Endothelial cell of umbilical vein (primary cell): ENCODE results near the gene GLRX5. TPM values are rescaled to one million over a fixed set of nuclear protein-coding genes. Genes with fewer than 3 reads are reported as not detected.

Experiments used
- BruUV-seq: library from RNA; stranded (reverse); fragments of 400-500 nt; replicated peaks from 2 replicates; lab custom pipeline; 2021; lab: Mats Ljungman, UMichigan
- CTCF ChIA-PET: fragments of 300-600, 350-600 bp; sonication (Branson Sonifier 250); formaldehyde crosslinking; loops from one replicate; lab custom pipeline; 2021; ENCODE audit warnings: antibody characterized with exemption, inconsistent platforms; lab: Charles Lee
- POLR2A ChIA-PET: fragments of 300-600, 350-600 bp; sonication (Branson Sonifier 250); formaldehyde crosslinking; loops from one replicate; lab custom pipeline; 2021; ENCODE audit warnings: antibody characterized with exemption, inconsistent platforms; lab: Charles Lee
- DNase-seq: peaks from one replicate; pipeline ENCODE4 v3.0.0-alpha.2; 2011; ENCODE audit warnings: low read depth, low spot score
- FAIRE-seq: peaks from 2 replicates; lab custom pipeline; 2011; peaks lifted over from hg19 to GRCh38; lab: Jason Lieb, UNC
- H2AFZ ChIP-seq: 2 replicates; pipeline ENCODE4 v1.6.0; 2012; ENCODE audit warnings: low read depth, low read length, control low read depth, inconsistent platforms
- H3K27ac ChIP-seq: 2 replicates; pipeline ENCODE4 v1.5.1; 2011; ENCODE audit warnings: low read depth, mild to moderate bottlenecking, control low read depth, low read length, moderate library complexity; ENCODE audit not compliant: insufficient read depth
- H3K27me3 ChIP-seq, 2 experiments: 2 replicates each; pipeline versions ENCODE4 v1.6.0 to v1.6.1; 2011; ENCODE audit warnings: low read length in 2 of 2, mixed read lengths in 1 of 2; ENCODE audit not compliant: control insufficient read depth in 2 of 2, insufficient read depth in 2 of 2
- H3K36me3 ChIP-seq, 2 experiments: 2 replicates in 1 of 2; 3 replicates in 1 of 2; pipeline ENCODE4 v1.5.1; 2011; ENCODE audit warnings: low read length in 2 of 2, mild to moderate bottlenecking in 1 of 2, moderate library complexity in 1 of 2; ENCODE audit not compliant: control insufficient read depth in 2 of 2, insufficient read depth in 2 of 2; ENCODE audit errors: extremely low read depth in 1 of 2
- H3K4me1 ChIP-seq: 3 replicates; pipeline ENCODE4 v1.5.1; 2011; ENCODE audit warnings: mild to moderate bottlenecking, low read length; ENCODE audit not compliant: control insufficient read depth, insufficient read depth; ENCODE audit errors: extremely low read depth
- H3K4me2 ChIP-seq: 2 replicates; pipeline ENCODE4 v1.6.1; 2011; ENCODE audit warnings: low read length, control low read depth, mixed read lengths; ENCODE audit not compliant: insufficient read depth
- H3K4me3 ChIP-seq, 3 experiments: fragments of 200-600 bp in 1 of 3; sonication (generic), shearing (Covaris generic) in 1 of 3; replicated peaks in 1 of 3; 2 replicates each; pipeline ENCODE4 v1.5.1; 2011 to 2016; ENCODE audit warnings: control low read depth in 3 of 3, low read length in 3 of 3, mild to moderate bottlenecking in 2 of 3, inconsistent platforms in 1 of 3, low read depth in 1 of 3, moderate library complexity in 1 of 3; ENCODE audit not compliant: insufficient read depth in 1 of 3
- H3K79me2 ChIP-seq: 2 replicates; pipeline ENCODE4 v1.6.0; 2012; ENCODE audit warnings: low read length, inconsistent platforms; ENCODE audit not compliant: control insufficient read depth, insufficient read depth
- H3K9ac ChIP-seq: replicated peaks from 2 replicates; pipeline ENCODE3; 2011; ENCODE audit warnings: low read length, control low read depth; ENCODE audit not compliant: insufficient read depth; ENCODE audit errors: extremely low read depth
- H3K9me1 ChIP-seq: replicated peaks from 3 replicates; pipeline ENCODE4 v1.6.0; 2011; ENCODE audit warnings: mild to moderate bottlenecking, low read length; ENCODE audit not compliant: control insufficient read depth, insufficient read depth; ENCODE audit errors: extremely low read depth
- H3K9me3 ChIP-seq: replicated peaks from 2 replicates; pipeline ENCODE4 v1.5.1; 2012; ENCODE audit warnings: low read length, inconsistent platforms; ENCODE audit not compliant: control insufficient read depth, insufficient read depth
- H4K20me1 ChIP-seq: replicated peaks from 2 replicates; pipeline ENCODE3; 2011; ENCODE audit warnings: mild to moderate bottlenecking, low read length; ENCODE audit not compliant: control insufficient read depth, insufficient read depth; ENCODE audit errors: extremely low read depth
- EZH2 ChIP-seq: IDR thresholded peaks from 2 replicates; pipeline ENCODE4 v1.6.1; 2012; ENCODE audit warnings: borderline replicate concordance, low read depth, mild to moderate bottlenecking, moderate library complexity, low read length, inconsistent platforms; ENCODE audit not compliant: severe bottlenecking
- FOS ChIP-seq: IDR thresholded peaks from 2 replicates; pipeline ENCODE4 v1.6.1; 2011; ENCODE audit warnings: mild to moderate bottlenecking, low read length, moderate library complexity, borderline replicate concordance; ENCODE audit not compliant: insufficient read depth
- GATA2 ChIP-seq: IDR thresholded peaks from 2 replicates; pipeline ENCODE4 v1.7.0; 2011; ENCODE audit warnings: low read depth, mild to moderate bottlenecking, moderate library complexity, mixed read lengths, low read length; ENCODE audit not compliant: insufficient read length, insufficient read depth
- JUN ChIP-seq: IDR thresholded peaks from 2 replicates; pipeline ENCODE4 v1.6.1; 2011; ENCODE audit warnings: borderline replicate concordance, low read depth; ENCODE audit not compliant: insufficient read length, insufficient read depth
- MYC ChIP-seq: IDR thresholded peaks from one replicate; pipeline ENCODE4 v1.6.1; 2011; ENCODE audit warnings: mild to moderate bottlenecking, low read depth, low read length
- POLR2A ChIP-seq: IDR thresholded peaks from 2 replicates; pipeline ENCODE4 v1.6.1; 2012; ENCODE audit warnings: low read depth, mild to moderate bottlenecking, control low read depth, low read length
- POLR2AphosphoS5 ChIP-seq: IDR thresholded peaks from 2 replicates; pipeline ENCODE4 v1.6.1; 2012; ENCODE audit warnings: low read depth, mild to moderate bottlenecking, control low read depth, low read length, moderate library complexity; ENCODE audit not compliant: insufficient read depth
- dilution Hi-C: fragments of 300-500 bp; cut with MboI; formaldehyde crosslinking; loops from one replicate; pipeline ENCODE4 v1.15.0; 2019; ENCODE audit warnings: low sequenced_read_pairs; ENCODE audit not compliant: extremely low pct_ligation_motif_present
- intact Hi-C: fragments of 100-400 bp; cut with micrococcal nuclease; formaldehyde crosslinking; loops from one replicate; pipeline ENCODE4 v1.10.0; 2022
- polyA plus RNA-seq, 4 experiments: library from polyadenylated mRNA; depleted of rRNA in 3 of 4; stranded (reverse) in 3 of 4; unstranded in 1 of 4; fragments of >200 nt; gene quantifications; 2 replicates each; pipeline versions ENCODE4 v1.2.1 to v1.2.3, GENCODE V29; 2011 to 2012; ENCODE audit warnings: missing spikeins in 1 of 4
- total RNA-seq: library from RNA; stranded (reverse); gene quantifications from 2 replicates; pipeline ENCODE4 v1.2.3, GENCODE V29; 2021
- TF ChIP-seq, protein P1 (sequence below), 2 donors: IDR thresholded peaks; 1 replicate in 1 of 2; 2 replicates in 1 of 2; pipeline ENCODE4 v1.5.1; 2011; ENCODE audit warnings: low read length in 2 of 2, mild to moderate bottlenecking in 2 of 2, moderate library complexity in 2 of 2, control low read depth in 1 of 2, inconsistent platforms in 1 of 2, low read depth in 1 of 2; ENCODE audit not compliant: insufficient read depth in 1 of 2; ENCODE audit errors: extremely low read depth in 1 of 2
- TF ChIP-seq, protein P2 (sequence below): IDR thresholded peaks from 2 replicates; pipeline ENCODE4 v1.6.1; 2011; ENCODE audit not compliant: insufficient read depth, insufficient read length

GLRX5 gene
- total and polyA plus RNA-seq, 2 donors (not counting 3 experiments of a cell fraction or from before 2014, with no cell fraction given) = 42.6 to 52.0 TPM

- H3K9ac ChIP-seq = no peak overlapping the region
- H3K4me2 ChIP-seq = no peak overlapping the region
- DNase-seq = peak; percentile 42
- BruUV-seq = no TSS peak
- H3K9me3 ChIP-seq = no peaks in the 10 kb centered on the region
- H4K20me1 ChIP-seq = no peaks in the 10 kb centered on the region
- POLR2A ChIA-PET = no interaction called here
- peak; percentile 24 for FAIRE-seq
- intact Hi-C loops = loop anchor here (5.0 kb wide), 1 partner anchor 859 kb away; no protein-coding TSS in a partner anchor
- CTCF ChIA-PET = interaction anchor here (0.7 to 9.1 kb wide), 10 partner anchors 11 to 712 kb away, joined by 3 to 104 read pairs (median 5); no protein-coding TSS in a partner anchor
- no peaks in the 10 kb centered on the region for H3K79me2 ChIP-seq
- no peaks in the 10 kb centered on the region for H3K36me3 ChIP-seq
- H3K27me3 ChIP-seq = no peaks in the 10 kb centered on the region
- dilution Hi-C loops = no loop called here
- no peaks in the 10 kb centered on the region for H3K4me1 ChIP-seq
- peak overlapping the region; percentile 31 for H2AFZ ChIP-seq
- H3K27ac ChIP-seq = no peak overlapping the region
- TF ChIP-seq, protein P1, sequence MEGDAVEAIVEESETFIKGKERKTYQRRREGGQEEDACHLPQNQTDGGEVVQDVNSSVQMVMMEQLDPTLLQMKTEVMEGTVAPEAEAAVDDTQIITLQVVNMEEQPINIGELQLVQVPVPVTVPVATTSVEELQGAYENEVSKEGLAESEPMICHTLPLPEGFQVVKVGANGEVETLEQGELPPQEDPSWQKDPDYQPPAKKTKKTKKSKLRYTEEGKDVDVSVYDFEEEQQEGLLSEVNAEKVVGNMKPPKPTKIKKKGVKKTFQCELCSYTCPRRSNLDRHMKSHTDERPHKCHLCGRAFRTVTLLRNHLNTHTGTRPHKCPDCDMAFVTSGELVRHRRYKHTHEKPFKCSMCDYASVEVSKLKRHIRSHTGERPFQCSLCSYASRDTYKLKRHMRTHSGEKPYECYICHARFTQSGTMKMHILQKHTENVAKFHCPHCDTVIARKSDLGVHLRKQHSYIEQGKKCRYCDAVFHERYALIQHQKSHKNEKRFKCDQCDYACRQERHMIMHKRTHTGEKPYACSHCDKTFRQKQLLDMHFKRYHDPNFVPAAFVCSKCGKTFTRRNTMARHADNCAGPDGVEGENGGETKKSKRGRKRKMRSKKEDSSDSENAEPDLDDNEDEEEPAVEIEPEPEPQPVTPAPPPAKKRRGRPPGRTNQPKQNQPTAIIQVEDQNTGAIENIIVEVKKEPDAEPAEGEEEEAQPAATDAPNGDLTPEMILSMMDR (IDR thresholded peaks at IDR 0.05; ENCODE audit: extremely low read depth in 1 of 2, insufficient read depth in 1 of 2, low read depth in 1 of 2, low read length in 2 of 2) = no peak
- TF ChIP-seq FOS = no peak
- no peak for TF ChIP-seq EZH2
- TF ChIP-seq, protein P2, sequence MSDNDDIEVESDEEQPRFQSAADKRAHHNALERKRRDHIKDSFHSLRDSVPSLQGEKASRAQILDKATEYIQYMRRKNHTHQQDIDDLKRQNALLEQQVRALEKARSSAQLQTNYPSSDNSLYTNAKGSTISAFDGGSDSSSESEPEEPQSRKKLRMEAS = no peak
- no peak for TF ChIP-seq JUN
- no peak for TF ChIP-seq POLR2A
- no peak for TF ChIP-seq POLR2AphosphoS5
- TF ChIP-seq MYC = no peak
- TF ChIP-seq GATA2 = no peak
- peak overlapping the region in 1 of 3 experiments; percentile 7 for H3K4me3 ChIP-seq
- no peaks in the 10 kb centered on the region for H3K9me1 ChIP-seq
Observed at GRCh38 chr14:95562892-95563685, 28.2 kb downstream of the GLRX5 start.
